Uterus (tissue), 4 donors: Measurements from ENCODE around the gene ILDR2. TPM values are rescaled to one million over a fixed set of nuclear protein-coding genes. Genes with fewer than 3 reads are reported as not detected.
A peak's percentile ranks its signal among the peaks of the same experiment; 100 is the strongest.

ENCODE experiments used
- DNase-seq, 2 donors: peaks; one replicate each; pipeline ENCODE4 v3.0.0-alpha.2; 2019 to 2020
- H3K27ac ChIP-seq, 2 donors: fragments of 200-600 bp; sonication (generic); 1 replicate in 1 of 2; 2 replicates in 1 of 2; pipeline ENCODE4 v1.5.1; 2016 to 2018
- H3K27me3 ChIP-seq, 2 donors: fragments of 200-600 bp; sonication (generic); one replicate each; pipeline ENCODE4 v1.5.1; 2018 to 2019; ENCODE audit warnings: control low read depth in 1 of 2
- H3K36me3 ChIP-seq, 2 donors: fragments of 200-600 bp; sonication (generic); one replicate each; pipeline ENCODE4 v1.5.1; 2019; ENCODE audit warnings: control low read depth in 1 of 2
- H3K4me1 ChIP-seq, 2 donors: fragments of 200-600 bp; sonication (generic); one replicate each; pipeline ENCODE4 v1.5.1; 2018 to 2019; ENCODE audit warnings: control low read depth in 1 of 2
- H3K4me3 ChIP-seq, 2 donors: fragments of 200-600 bp; sonication (generic); 1 replicate in 1 of 2; 2 replicates in 1 of 2; pipeline ENCODE4 v1.5.1; 2018 to 2019; ENCODE audit warnings: mild to moderate bottlenecking in 1 of 2
- H3K9me3 ChIP-seq, 2 donors: fragments of 200-600 bp; sonication (generic); one replicate each; pipeline ENCODE4 v1.5.1; 2019; ENCODE audit warnings: control low read depth in 1 of 2
- POLR2A ChIP-seq, 2 donors: fragments of 450-650 bp; IDR thresholded peaks; one replicate each; pipeline ENCODE4 v1.6.1; 2016; ENCODE audit warnings: antibody characterized with exemption in 2 of 2, mild to moderate bottlenecking in 1 of 2, moderate library complexity in 1 of 2
- intact Hi-C: fragments of 100-400 bp; cut with DNase I; formaldehyde crosslinking; loops from one replicate; pipeline ENCODE4 v1.15.1; 2023; ENCODE audit warnings: low total_unique reads
- total RNA-seq, 4 donors: library from RNA; depleted of rRNA in 3 of 4; stranded (reverse); fragments of >200 nt in 3 of 4; gene quantifications; one replicate each; pipeline versions ENCODE4 v1.1.0 to v1.2.4, GENCODE V29; 2014 to 2023
- TF ChIP-seq, protein P1 (sequence below), 4 experiments: fragments of 200-600 bp in 2 of 4; fragments of 450-650 bp in 2 of 4; sonication (generic) in 2 of 4; IDR thresholded peaks; one replicate each; pipeline ENCODE4 v1.5.1; 2016 to 2019; ENCODE audit warnings: antibody characterized with exemption in 4 of 4, mild to moderate bottlenecking in 2 of 4, moderate library complexity in 1 of 4
- donor health status: DM: yes; HTN: yes; CAD: no.

ILDR2 gene, protein sequence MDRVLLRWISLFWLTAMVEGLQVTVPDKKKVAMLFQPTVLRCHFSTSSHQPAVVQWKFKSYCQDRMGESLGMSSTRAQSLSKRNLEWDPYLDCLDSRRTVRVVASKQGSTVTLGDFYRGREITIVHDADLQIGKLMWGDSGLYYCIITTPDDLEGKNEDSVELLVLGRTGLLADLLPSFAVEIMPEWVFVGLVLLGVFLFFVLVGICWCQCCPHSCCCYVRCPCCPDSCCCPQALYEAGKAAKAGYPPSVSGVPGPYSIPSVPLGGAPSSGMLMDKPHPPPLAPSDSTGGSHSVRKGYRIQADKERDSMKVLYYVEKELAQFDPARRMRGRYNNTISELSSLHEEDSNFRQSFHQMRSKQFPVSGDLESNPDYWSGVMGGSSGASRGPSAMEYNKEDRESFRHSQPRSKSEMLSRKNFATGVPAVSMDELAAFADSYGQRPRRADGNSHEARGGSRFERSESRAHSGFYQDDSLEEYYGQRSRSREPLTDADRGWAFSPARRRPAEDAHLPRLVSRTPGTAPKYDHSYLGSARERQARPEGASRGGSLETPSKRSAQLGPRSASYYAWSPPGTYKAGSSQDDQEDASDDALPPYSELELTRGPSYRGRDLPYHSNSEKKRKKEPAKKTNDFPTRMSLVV
- 1 to 10 TPM in 1 of 4 donors, under 1 TPM in 1, not detected in 2; 0.30 to 2.8 TPM for total RNA-seq

GRCh38 chr1:166975361-166976129 lies at the start of gene ILDR2:
TSS of gene ILDR2 (minus strand) at chr1:166975540. CDS start at chr1:166975268, 272 bp downstream.
- intact Hi-C loops = no loop called here
- no peak within 1 kb of the TSS for H3K27ac ChIP-seq
- DNase-seq = peak; percentile 29 to 33
- peak within 1 kb of the TSS; percentile 47 to 65 for H3K4me3 ChIP-seq
- H3K36me3 ChIP-seq = no peaks in the 10 kb centered on the region
- no peaks in the 10 kb centered on the region for H3K4me1 ChIP-seq
- H3K27me3 ChIP-seq = no peaks in the 10 kb centered on the region
- no peaks in the 10 kb centered on the region for H3K9me3 ChIP-seq
- no peak for TF ChIP-seq POLR2A (IDR thresholded peaks at IDR 0.05)
- TF ChIP-seq, protein P1, sequence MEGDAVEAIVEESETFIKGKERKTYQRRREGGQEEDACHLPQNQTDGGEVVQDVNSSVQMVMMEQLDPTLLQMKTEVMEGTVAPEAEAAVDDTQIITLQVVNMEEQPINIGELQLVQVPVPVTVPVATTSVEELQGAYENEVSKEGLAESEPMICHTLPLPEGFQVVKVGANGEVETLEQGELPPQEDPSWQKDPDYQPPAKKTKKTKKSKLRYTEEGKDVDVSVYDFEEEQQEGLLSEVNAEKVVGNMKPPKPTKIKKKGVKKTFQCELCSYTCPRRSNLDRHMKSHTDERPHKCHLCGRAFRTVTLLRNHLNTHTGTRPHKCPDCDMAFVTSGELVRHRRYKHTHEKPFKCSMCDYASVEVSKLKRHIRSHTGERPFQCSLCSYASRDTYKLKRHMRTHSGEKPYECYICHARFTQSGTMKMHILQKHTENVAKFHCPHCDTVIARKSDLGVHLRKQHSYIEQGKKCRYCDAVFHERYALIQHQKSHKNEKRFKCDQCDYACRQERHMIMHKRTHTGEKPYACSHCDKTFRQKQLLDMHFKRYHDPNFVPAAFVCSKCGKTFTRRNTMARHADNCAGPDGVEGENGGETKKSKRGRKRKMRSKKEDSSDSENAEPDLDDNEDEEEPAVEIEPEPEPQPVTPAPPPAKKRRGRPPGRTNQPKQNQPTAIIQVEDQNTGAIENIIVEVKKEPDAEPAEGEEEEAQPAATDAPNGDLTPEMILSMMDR (IDR thresholded peaks at IDR 0.05) = peak in 2 of 4 experiments; percentile 12 to 18

- no peaks in the 10 kb centered on the region for H3K4me1 ChIP-seq
- H3K27ac ChIP-seq = no peak overlapping the region
- intact Hi-C loops = no loop called here
- TF ChIP-seq, protein P1 (IDR thresholded peaks at IDR 0.05) = no peak
- TF ChIP-seq POLR2A (IDR thresholded peaks at IDR 0.05) = no peak
- no peak for DNase-seq
- no peaks in the 10 kb centered on the region for H3K36me3 ChIP-seq
- no peak overlapping the region for H3K4me3 ChIP-seq
- no peaks in the 10 kb centered on the region for H3K9me3 ChIP-seq
- no peaks in the 10 kb centered on the region for H3K27me3 ChIP-seq
These were observed 47.0 kb upstream of the ILDR2 start for GRCh38 chr1:167022384-167022783.

GRCh38 chr1:167016100-167016750 lies 40.9 kb upstream of the ILDR2 start:
- intact Hi-C loops = no loop called here
- Histone ChIP-seq H3K27ac (no peak overlapping the region), H3K4me1 (no peaks in the 10 kb centered on the region), H3K9me3 (no peaks in the 10 kb centered on the region), H3K27me3 (no peaks in the 10 kb centered on the region), H3K4me3 (no peak overlapping the region), H3K36me3 (no peaks in the 10 kb centered on the region)
- DNase-seq = no peak
- TF ChIP-seq, protein P1 (IDR thresholded peaks at IDR 0.05) = no peak
- TF ChIP-seq POLR2A (IDR thresholded peaks at IDR 0.05) = no peak

DNA sequence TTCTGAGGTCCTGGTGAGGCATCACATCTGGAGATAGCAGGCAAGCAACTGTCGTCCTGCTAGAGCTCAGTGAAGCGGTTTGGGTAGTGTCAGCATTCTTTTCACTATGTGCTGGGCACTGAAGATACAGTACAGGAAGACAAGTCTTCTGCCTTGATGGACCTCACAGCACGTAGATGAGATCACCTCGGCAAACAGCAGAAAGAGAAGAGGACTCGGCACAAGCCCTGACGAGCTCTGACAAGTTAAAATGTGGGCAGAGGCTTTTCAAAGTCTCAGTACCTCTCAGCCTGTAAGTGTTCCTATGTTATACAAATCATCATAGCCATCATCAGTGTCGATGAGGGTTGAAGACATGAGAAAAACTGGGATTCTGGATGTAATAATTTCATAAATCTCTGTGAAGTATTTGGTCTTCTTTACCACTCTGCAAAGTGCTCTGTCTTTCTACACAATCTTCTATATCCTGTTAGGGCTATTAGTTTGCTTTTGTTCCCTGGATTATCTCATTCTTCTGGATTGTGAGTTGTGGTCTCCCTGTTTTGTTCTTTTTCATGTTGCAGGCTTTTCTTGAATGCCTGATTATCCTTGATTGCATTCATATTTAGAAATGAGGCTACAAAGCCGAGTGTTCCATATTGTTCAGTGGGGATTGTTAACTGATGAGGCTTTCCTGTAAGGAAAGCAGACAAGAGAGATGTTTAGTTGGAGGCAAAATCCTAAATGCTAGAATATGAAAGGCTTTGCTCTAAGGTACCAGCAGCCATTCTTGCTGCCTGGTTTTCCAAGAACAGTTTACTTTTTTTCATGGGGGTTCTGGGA lies 38.0 kb upstream of the ILDR2 start:
- H3K4me3 ChIP-seq = no peak overlapping the region
- intact Hi-C loops = no loop called here

More for the DNA sequence above, 38.0 kb upstream of the ILDR2 start:
- no peak for DNase-seq
- H3K9me3 ChIP-seq = no peaks in the 10 kb centered on the region
- TF ChIP-seq, protein P1 (IDR thresholded peaks at IDR 0.05) = no peak
- no peak for TF ChIP-seq POLR2A (IDR thresholded peaks at IDR 0.05)
- no peak overlapping the region for H3K27ac ChIP-seq
- no peaks in the 10 kb centered on the region for H3K36me3 ChIP-seq
- no peaks in the 10 kb centered on the region for H3K27me3 ChIP-seq
- H3K4me1 ChIP-seq = no peaks in the 10 kb centered on the region
